HFFc6 (cell line): Measurements from ENCODE around the gene MAGI1. TPM values are rescaled to one million over a fixed set of nuclear protein-coding genes. Genes with fewer than 3 reads are reported as not detected.
A peak's percentile ranks its signal among the peaks of the same experiment; 100 is the strongest.

Experiments used
- DNase-seq: peaks from one replicate; pipeline ENCODE4 v3.0.0-alpha.2; 2018
- H3K27ac Mint-ChIP-seq: 2 replicates; pipeline ENCODE4 v1.8.0; 2020; ENCODE audit warnings: mild to moderate bottlenecking, mixed read lengths
- H3K27me3 Mint-ChIP-seq: 2 replicates; pipeline ENCODE4 v1.8.0; 2021; ENCODE audit warnings: mild to moderate bottlenecking, moderate library complexity, mixed read lengths; ENCODE audit not compliant: insufficient read depth
- H3K36me3 Mint-ChIP-seq: 2 replicates; pipeline ENCODE4 v1.8.0; 2021; ENCODE audit warnings: low read depth, mixed read lengths
- H3K4me1 Mint-ChIP-seq: 2 replicates; pipeline ENCODE4 v1.8.0; 2020; ENCODE audit warnings: low read depth, mixed read lengths
- H3K4me3 Mint-ChIP-seq: 2 replicates; pipeline ENCODE4 v1.8.0; 2020; ENCODE audit warnings: mild to moderate bottlenecking, moderate library complexity, mixed read lengths
- H3K9me3 Mint-ChIP-seq: 2 replicates; pipeline ENCODE4 v1.8.0; 2020; ENCODE audit warnings: mild to moderate bottlenecking, mixed read lengths
- CTCF ChIP-seq: fragments of 200-600 bp; sonication (generic); IDR thresholded peaks from 2 replicates; pipeline ENCODE4 v1.5.0; 2021; ENCODE audit warnings: antibody characterized with exemption, mild to moderate bottlenecking
- total RNA-seq, 6 experiments: library from RNA; stranded (reverse); fragmentation: NEBNext Ultra II Directional; extraction: Animal tissue kit (Norgen Biotek cat#: 25700); gene quantifications; 2 replicates in 1 of 6; 3 replicates in 5 of 6; pipeline ENCODE4 v1.2.3, GENCODE V29; 2021

Gene MAGI1
- total RNA-seq, 6 experiments from 2014 or later = 21.1 to 30.5 (median 22.4) TPM

DNA sequence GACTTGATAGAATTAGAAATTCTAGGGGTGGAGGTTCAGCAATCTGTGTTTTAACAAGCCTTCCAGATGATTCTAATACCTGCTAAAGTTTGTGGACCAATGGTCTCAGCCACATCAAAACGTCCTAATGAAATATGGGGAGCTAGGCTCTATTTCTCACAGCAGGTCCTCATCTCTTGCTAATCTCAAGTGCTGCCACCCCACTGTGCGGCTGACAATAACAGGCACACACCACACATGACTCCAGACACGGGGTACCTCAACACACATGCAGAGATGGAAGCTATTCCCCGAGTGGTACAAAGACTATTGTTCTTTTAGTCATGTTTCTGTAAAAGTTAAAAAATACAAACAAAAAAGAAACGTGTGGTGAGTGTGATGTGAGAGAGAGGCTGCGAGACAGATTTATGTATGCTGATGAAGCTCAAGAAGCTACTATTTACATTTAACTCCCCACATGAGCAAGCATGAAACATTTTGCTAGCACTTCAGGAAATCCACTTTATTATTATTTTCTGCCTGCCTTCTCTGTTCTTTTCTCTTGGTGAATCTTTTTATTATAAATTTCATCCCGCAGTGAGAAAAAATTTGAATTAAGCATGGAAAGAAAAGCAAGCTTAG lies 405.6 kb downstream of the MAGI1 start:
- no peak for DNase-seq
- no peaks in the 10 kb centered on the region; the same call in 1 of the 2 replicates for H3K27me3 Mint-ChIP-seq
- no peaks in the 10 kb centered on the region for H3K9me3 Mint-ChIP-seq
- no peaks in the 10 kb centered on the region; the same call in 1 of the 2 replicates for H3K4me1 Mint-ChIP-seq
- H3K36me3 Mint-ChIP-seq = no peaks in the 10 kb centered on the region
- TF ChIP-seq CTCF = no peak
- no peak overlapping the region for H3K27ac Mint-ChIP-seq
- H3K4me3 Mint-ChIP-seq = no peak overlapping the region

GRCh38 chr3:65632414-65632813 lies 406.3 kb downstream of the MAGI1 start:
- no peaks in the 10 kb centered on the region for H3K36me3 Mint-ChIP-seq
- H3K4me3 Mint-ChIP-seq = no peak overlapping the region
- no peaks in the 10 kb centered on the region for H3K9me3 Mint-ChIP-seq
- no peaks in the 10 kb centered on the region; the same call in 1 of the 2 replicates for H3K27me3 Mint-ChIP-seq
- no peak for TF ChIP-seq CTCF
- H3K4me1 Mint-ChIP-seq = no peaks in the 10 kb centered on the region; the same call in 1 of the 2 replicates
- no peak for DNase-seq
- no peak overlapping the region for H3K27ac Mint-ChIP-seq

DNA sequence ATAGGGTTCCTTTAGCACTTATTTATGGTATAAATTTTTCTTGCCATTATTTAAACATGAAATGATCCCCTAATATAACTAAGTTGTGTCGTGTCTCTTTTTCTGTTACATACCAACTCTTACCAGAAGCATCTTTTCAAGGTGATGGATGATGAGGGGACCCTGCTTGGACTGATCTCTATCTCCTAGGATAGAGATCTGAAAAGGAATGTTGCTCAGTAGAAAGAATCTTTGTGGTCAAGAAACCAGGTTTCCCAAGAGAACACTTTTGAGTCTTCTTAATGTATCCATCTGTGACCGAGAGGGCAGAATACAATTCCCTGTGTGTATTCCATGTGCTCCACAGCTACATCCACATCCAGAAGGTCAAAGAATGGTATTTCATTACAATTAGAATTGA lies 409.7 kb downstream of the MAGI1 start:
- TF ChIP-seq CTCF = no peak
- Mint-ChIP-seq H3K4me1 (no peaks in the 10 kb centered on the region; the same call in 1 of the 2 replicates), H3K27me3 (no peaks in the 10 kb centered on the region; the same call in 1 of the 2 replicates), H3K36me3 (no peaks in the 10 kb centered on the region), H3K9me3 (no peaks in the 10 kb centered on the region), H3K27ac (no peak overlapping the region), H3K4me3 (no peak overlapping the region)
- no peak for DNase-seq

DNA sequence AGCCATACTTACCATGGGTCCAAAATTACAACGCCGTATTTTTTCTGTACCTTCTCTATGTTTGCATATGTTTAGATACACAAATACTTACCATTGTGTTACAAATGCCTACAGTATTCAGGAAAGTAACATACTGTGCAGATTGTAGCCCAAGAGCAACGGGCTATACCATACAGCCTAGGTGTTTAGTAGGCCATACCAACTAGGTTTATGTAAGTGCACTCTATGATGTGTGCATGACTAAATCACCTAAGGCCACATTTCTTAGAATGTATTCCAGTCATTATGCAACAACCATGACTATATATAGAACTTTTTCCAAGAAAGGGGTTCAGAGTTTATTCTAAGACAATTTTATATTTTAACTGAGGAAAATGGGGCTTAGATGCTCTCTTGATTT lies 411.7 kb downstream of the MAGI1 start:
- Mint-ChIP-seq H3K4me3 (no peak overlapping the region), H3K9me3 (no peaks in the 10 kb centered on the region), H3K27ac (no peak overlapping the region), H3K27me3 (no peaks in the 10 kb centered on the region; the same call in 1 of the 2 replicates), H3K36me3 (no peaks in the 10 kb centered on the region), H3K4me1 (no peaks in the 10 kb centered on the region)
- TF ChIP-seq CTCF = no peak
- DNase-seq = peak; percentile 6

- Mint-ChIP-seq H3K4me1 (no peaks in the 10 kb centered on the region), H3K4me3 (no peak overlapping the region), H3K9me3 (no peaks in the 10 kb centered on the region), H3K27me3 (no peaks in the 10 kb centered on the region; the same call in 1 of the 2 replicates), H3K27ac (no peak overlapping the region), H3K36me3 (no peaks in the 10 kb centered on the region)
- TF ChIP-seq CTCF = no peak
- no peak for DNase-seq
Observed at GRCh38 chr3:65625305-65625704, 413.4 kb downstream of the MAGI1 start.
